Tibial artery (tissue), 4 donors: ENCODE results near the gene OSBP.
"Not testable (repeated sequence)": the region's sequence is repeated elsewhere in the genome, so short reads cannot be mapped to it uniquely, and the experiment has no call there.

Experiments used
- DNase-seq, 2 donors: peaks; one replicate each; pipeline ENCODE4 v3.0.0-alpha.2; 2019
- H3K27ac ChIP-seq, 2 donors: fragments of 200-600 bp; sonication (generic) in 1 of 2; 1 replicate in 1 of 2; 2 replicates in 1 of 2; pipeline ENCODE4 v1.5.1; 2018 to 2019; ENCODE audit warnings: mild to moderate bottlenecking in 1 of 2
- H3K27me3 ChIP-seq, 2 donors: fragments of 200-600 bp; sonication (generic) in 1 of 2; one replicate each; pipeline versions ENCODE4 v1.5.1 to v1.6.0; 2016 to 2019
- H3K36me3 ChIP-seq, 3 donors: fragments of 200-600 bp; sonication (generic) in 2 of 3; one replicate each; pipeline ENCODE4 v1.5.1; 2016 to 2019; ENCODE audit warnings: mild to moderate bottlenecking in 2 of 3
- H3K4me1 ChIP-seq, 4 donors: fragments of 200-600 bp; sonication (generic) in 2 of 4; 1 replicate in 3 of 4; 2 replicates in 1 of 4; pipeline ENCODE4 v1.5.1; 2016 to 2019
- H3K4me3 ChIP-seq, 2 donors: fragments of 200-600 bp; sonication (generic) in 1 of 2; 1 replicate in 1 of 2; 2 replicates in 1 of 2; pipeline ENCODE4 v1.5.1; 2018 to 2019; ENCODE audit warnings: mild to moderate bottlenecking in 2 of 2
- H3K9me3 ChIP-seq, 3 donors: fragments of 200-600 bp; sonication (generic) in 1 of 3; one replicate each; pipeline ENCODE4 v1.5.1; 2016 to 2019
- intact Hi-C: fragments of 100-400 bp; cut with DNase I; formaldehyde crosslinking; loops from one replicate; pipeline ENCODE4 v1.15.0; 2023; ENCODE audit warnings: low total_unique reads
- TF ChIP-seq, protein P1 (sequence below), 2 experiments: fragments of 200-600 bp in 1 of 2; fragments of 450-650 bp in 1 of 2; IDR thresholded peaks; one replicate each; pipeline ENCODE4 v1.5.1; 2017 to 2019; ENCODE audit warnings: antibody characterized with exemption in 2 of 2, mild to moderate bottlenecking in 1 of 2, moderate library complexity in 1 of 2

The OSBP gene

DNA sequence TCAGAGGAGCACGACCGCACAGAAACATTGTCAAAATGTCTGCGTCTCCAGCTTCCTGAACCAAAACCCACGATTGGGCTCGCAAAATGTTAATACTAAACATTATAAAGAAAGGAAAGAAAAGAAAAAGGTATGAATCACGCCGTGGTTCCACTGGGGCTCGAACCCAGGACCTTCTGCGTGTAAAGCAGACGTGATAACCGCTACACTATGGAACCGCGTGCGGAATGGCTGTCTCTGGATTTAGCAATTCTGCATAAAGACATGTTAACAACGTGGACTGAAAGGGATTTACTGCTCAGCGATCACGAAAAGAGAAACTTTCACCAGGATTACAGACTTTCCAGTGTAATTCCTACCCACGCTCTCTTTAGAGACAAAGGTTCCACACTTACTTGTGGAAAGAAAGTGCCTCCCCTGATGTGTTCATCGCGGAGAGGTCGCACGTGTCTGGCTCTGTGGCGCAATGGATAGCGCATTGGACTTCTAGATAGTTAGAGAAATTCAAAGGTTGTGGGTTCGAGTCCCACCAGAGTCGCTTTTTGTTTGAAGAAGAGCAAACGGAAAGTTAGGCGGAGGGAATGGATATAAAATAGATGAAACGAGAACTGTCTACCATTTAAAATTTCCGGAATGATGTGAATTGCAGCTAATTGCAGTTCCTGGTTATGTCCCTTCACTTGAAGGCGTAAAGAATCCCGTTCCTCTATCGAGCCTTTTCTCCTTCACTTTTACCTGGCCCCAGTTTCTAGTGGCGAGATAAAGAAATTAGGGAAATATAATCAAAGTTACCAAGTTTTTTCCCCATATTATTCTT lies 64.5 kb downstream of the OSBP start:
- no peaks in the 10 kb centered on the region for H3K36me3 ChIP-seq
- peak overlapping the region; percentile 57 to 71 for H3K4me3 ChIP-seq
- intact Hi-C loops = loop anchor here (5.0 kb wide), 1 partner anchor 66 kb away; the partner anchor contains the start of gene OSBP
- H3K27ac ChIP-seq = peak overlapping the region; percentile 79 to 84
- TF ChIP-seq, protein P1, sequence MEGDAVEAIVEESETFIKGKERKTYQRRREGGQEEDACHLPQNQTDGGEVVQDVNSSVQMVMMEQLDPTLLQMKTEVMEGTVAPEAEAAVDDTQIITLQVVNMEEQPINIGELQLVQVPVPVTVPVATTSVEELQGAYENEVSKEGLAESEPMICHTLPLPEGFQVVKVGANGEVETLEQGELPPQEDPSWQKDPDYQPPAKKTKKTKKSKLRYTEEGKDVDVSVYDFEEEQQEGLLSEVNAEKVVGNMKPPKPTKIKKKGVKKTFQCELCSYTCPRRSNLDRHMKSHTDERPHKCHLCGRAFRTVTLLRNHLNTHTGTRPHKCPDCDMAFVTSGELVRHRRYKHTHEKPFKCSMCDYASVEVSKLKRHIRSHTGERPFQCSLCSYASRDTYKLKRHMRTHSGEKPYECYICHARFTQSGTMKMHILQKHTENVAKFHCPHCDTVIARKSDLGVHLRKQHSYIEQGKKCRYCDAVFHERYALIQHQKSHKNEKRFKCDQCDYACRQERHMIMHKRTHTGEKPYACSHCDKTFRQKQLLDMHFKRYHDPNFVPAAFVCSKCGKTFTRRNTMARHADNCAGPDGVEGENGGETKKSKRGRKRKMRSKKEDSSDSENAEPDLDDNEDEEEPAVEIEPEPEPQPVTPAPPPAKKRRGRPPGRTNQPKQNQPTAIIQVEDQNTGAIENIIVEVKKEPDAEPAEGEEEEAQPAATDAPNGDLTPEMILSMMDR (IDR thresholded peaks at IDR 0.05) = no peak
- DNase-seq = peak; percentile 83 to 87
- no peaks in the 10 kb centered on the region for H3K27me3 ChIP-seq
- H3K9me3 ChIP-seq = no peaks in the 10 kb centered on the region
- H3K4me1 ChIP-seq = peaks cover 0 to 14% (median 3%) of the 10 kb centered on the region in 4 donors

DNA sequence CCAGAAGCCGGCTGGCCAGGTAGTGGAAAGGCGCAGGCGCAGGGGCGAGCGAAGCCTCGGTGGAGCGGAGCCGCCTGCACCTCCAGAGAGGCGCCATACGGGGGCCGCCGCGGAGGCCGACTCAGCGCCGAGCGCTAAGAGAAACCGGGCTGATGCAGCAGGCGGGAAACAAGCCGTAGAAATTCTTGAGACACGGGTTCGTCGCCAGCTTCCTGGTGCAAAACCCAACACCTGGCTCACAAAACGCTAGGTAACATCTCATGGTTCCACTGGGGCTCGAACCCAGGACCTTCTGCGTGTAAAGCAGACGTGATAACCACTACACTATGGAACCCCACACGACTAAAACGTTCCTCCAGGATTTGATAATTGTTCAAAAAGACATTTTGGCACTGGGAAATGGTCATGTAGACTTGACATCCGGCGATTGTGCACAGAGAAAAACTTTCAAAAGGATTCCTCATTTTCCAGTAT lies 65.2 kb downstream of the OSBP start:
- H3K4me3 ChIP-seq = peak overlapping the region; percentile 57 to 71
- no peaks in the 10 kb centered on the region for H3K36me3 ChIP-seq
- H3K4me1 ChIP-seq = peaks cover 0 to 8% (median 0%) of the 10 kb centered on the region in 4 donors
- DNase-seq = peak; percentile 68 to 84
- intact Hi-C loops = loop anchor here (5.0 kb wide), 1 partner anchor 67 kb away; the partner anchor contains the start of gene OSBP
- TF ChIP-seq, protein P1 (IDR thresholded peaks at IDR 0.05) = peak; percentile 65 to 72
- H3K9me3 ChIP-seq = no peaks in the 10 kb centered on the region
- H3K27me3 ChIP-seq = no peaks in the 10 kb centered on the region
- peak overlapping the region; percentile 79 to 84 for H3K27ac ChIP-seq

DNA sequence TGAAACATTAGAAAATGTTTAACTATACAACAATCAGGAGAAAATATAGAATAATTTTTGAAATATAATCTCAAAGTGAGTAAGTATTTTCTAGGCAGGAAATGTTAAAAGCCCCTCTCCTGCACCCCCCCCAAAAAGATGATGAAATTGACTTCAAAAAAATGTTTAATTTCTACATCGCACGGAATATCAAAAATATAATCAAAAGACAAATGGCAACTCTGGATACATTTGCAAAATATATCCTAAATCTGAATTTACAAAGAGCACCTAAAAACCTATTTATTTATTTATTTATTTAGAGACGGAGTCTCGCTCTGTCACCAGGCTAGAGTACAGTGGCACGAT lies 67.3 kb downstream of the OSBP start:
- TF ChIP-seq, protein P1 (IDR thresholded peaks at IDR 0.05) = no peak
- no peaks in the 10 kb centered on the region for H3K27me3 ChIP-seq
- no peaks in the 10 kb centered on the region for H3K36me3 ChIP-seq
- DNase-seq = no peak
- H3K27ac ChIP-seq = no peak overlapping the region
- intact Hi-C loops = loop anchor here (10.0 kb wide), 1 partner anchor 207 kb away; the partner anchor contains the start of gene STX3
- no peak overlapping the region for H3K4me3 ChIP-seq
- H3K9me3 ChIP-seq = no peaks in the 10 kb centered on the region
- H3K4me1 ChIP-seq = peaks cover 0 to 8% (median 0%) of the 10 kb centered on the region in 4 donors

DNA sequence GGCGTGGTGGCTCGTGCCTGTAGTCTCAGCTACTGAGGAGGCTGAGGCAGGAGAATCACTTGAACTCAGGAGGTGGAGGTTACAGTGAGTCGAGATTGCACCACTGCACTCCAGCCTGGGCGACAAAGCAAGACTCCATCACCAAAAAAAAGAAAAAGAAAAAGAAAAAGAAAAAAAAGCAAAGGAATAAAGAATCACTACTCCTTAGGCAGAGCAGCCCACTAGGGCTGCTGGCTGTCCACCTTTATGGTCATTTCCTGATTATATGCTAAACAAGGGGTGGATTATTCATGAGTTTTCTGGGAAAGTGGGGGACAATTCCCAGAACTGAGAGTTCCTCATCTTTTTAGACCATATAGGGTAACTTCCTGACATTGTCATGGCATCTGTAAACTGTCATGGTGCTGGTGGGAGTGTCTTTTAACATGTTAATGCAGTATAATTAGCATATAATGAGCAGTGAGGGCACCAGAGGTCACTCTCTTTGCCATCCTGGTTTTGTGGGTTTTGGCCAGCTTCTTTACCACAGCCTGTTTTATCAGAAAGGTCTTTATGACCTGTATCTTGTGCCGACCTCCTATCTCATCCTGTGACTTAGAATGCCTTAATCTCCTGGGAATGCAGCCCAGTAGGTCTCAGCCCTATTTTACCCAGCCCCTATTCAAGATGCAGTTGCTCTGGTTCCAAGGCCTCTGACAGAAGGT lies 67.8 kb downstream of the OSBP start:
- H3K9me3 ChIP-seq, H3K4me1 ChIP-seq, H3K4me3 ChIP-seq, H3K27ac ChIP-seq, H3K27me3 ChIP-seq, H3K36me3 ChIP-seq, DNase-seq: not testable (repeated sequence)
- intact Hi-C loops = loop anchor here (10.0 kb wide), 1 partner anchor 207 kb away; the partner anchor contains the start of gene STX3

DNA sequence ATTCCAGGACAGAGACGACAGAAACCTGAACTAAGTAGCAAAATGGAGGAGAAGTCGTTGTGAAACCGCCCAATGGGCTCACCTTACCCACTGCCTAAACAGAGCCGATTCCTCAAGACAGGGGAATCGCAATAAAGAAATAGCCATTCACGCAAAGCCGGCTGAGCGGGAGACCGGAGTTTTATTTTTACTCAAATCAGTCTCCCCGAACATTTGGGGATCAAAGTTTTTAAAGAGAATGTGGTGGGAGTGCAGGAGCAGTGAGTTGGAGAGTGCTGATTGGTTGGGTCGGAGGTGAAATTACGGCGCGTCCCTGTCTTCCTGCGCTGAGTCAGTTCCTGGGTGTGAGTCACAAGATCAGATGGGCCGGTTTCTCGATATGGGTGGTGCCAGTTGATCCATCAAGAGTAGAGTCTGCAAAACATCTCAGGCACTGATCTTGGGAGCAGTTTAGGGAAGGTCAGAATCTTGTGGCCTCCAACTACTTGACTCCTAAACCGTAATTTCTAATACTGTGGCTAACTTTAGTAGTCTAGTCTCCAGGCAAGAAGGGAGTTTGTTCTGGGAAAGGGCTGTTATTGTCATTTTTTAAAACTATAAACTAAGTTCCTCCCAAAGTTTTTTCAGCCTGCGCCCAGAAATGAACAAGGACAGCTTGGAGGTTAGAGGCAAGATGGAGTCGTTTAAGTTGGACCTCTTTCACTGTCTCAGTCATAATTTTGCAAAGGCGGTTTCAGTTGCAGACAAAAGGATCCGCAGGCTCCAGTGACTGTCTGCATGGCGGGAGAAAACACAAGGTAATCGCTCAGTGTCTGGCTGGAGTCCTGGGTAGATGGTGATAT lies 70.2 kb downstream of the OSBP start:
- TF ChIP-seq, protein P1 (IDR thresholded peaks at IDR 0.05) = no peak
- no peaks in the 10 kb centered on the region for H3K4me1 ChIP-seq
- no peak overlapping the region for H3K4me3 ChIP-seq
- H3K27ac ChIP-seq = no peak overlapping the region
- H3K9me3 ChIP-seq = no peaks in the 10 kb centered on the region
- intact Hi-C loops = loop anchor here (10.0 kb wide), 1 partner anchor 209 kb away; the partner anchor contains the start of gene STX3
- H3K36me3 ChIP-seq = no peaks in the 10 kb centered on the region
- H3K27me3 ChIP-seq = no peaks in the 10 kb centered on the region
- DNase-seq = no peak
